ENCODE data around the gene SHISA9.

The SHISA9 gene

DNA sequence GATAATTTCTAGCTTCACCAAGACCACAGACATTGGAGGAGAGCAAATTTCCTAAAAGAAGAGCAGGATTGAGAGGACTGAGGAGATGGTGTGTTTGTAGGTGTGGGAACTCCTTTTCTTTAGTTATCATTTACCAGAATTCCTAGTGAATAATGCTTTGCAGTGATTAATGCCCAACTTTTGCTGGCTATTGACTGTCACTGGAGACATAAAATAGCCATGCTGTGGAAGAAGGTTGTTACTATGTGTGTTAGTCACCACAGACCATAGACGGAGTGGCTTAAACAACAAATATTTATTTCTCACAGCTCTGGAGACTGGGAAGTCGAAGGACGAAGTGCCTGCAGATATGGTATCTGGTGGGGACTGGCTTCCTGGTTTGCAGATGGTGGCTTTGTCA is 179.1 kb downstream of the SHISA9 start:
- Histone ChIP-seq H3K4me3 (replicated peaks; ENCODE audit: insufficient read depth, low read length) (no peak overlapping the region), H3K27me3 (ENCODE audit: insufficient read depth, poor library complexity, severe bottlenecking) (no peaks in the 10 kb centered on the region), H3K27ac (replicated peaks) (no peak overlapping the region)
- no peak for TF ChIP-seq SPI1 (IDR thresholded peaks at IDR 0.05; ENCODE audit: borderline replicate concordance, low read depth)
- TF ChIP-seq REST (IDR thresholded peaks at IDR 0.05; ENCODE audit: insufficient replicate concordance, low read depth) = no peak
- no peak for TF ChIP-seq GABPA (IDR thresholded peaks at IDR 0.05; ENCODE audit: low read depth)
- TF ChIP-seq POLR2AphosphoS5 (IDR thresholded peaks at IDR 0.05; ENCODE audit: low read depth) = no peak
- TF ChIP-seq, protein P1, sequence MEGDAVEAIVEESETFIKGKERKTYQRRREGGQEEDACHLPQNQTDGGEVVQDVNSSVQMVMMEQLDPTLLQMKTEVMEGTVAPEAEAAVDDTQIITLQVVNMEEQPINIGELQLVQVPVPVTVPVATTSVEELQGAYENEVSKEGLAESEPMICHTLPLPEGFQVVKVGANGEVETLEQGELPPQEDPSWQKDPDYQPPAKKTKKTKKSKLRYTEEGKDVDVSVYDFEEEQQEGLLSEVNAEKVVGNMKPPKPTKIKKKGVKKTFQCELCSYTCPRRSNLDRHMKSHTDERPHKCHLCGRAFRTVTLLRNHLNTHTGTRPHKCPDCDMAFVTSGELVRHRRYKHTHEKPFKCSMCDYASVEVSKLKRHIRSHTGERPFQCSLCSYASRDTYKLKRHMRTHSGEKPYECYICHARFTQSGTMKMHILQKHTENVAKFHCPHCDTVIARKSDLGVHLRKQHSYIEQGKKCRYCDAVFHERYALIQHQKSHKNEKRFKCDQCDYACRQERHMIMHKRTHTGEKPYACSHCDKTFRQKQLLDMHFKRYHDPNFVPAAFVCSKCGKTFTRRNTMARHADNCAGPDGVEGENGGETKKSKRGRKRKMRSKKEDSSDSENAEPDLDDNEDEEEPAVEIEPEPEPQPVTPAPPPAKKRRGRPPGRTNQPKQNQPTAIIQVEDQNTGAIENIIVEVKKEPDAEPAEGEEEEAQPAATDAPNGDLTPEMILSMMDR (IDR thresholded peaks at IDR 0.05; ENCODE audit: insufficient read depth, low read length) = no peak
- no peak for DNase-seq (ENCODE audit: low read depth in 1 of 2, low spot score in 1 of 2)

GRCh38 chr16:13081825-13082331 is 180.5 kb downstream of the SHISA9 start:
- no peak for DNase-seq (ENCODE audit: low read depth in 1 of 2, low spot score in 1 of 2)
- H3K27ac ChIP-seq (replicated peaks) = no peak overlapping the region
- no peaks in the 10 kb centered on the region for H3K27me3 ChIP-seq (ENCODE audit: insufficient read depth, poor library complexity, severe bottlenecking)
- TF ChIP-seq POLR2AphosphoS5 (IDR thresholded peaks at IDR 0.05; ENCODE audit: low read depth) (no peak), REST (IDR thresholded peaks at IDR 0.05; ENCODE audit: insufficient replicate concordance, low read depth) (no peak), GABPA (IDR thresholded peaks at IDR 0.05; ENCODE audit: low read depth) (no peak), SPI1 (IDR thresholded peaks at IDR 0.05; ENCODE audit: borderline replicate concordance, low read depth) (no peak)
- TF ChIP-seq, protein P1 (IDR thresholded peaks at IDR 0.05; ENCODE audit: insufficient read depth, low read length) = no peak
- H3K4me3 ChIP-seq (replicated peaks; ENCODE audit: insufficient read depth, low read length) = no peak overlapping the region

GRCh38 chr16:13083681-13084080 is 182.3 kb downstream of the SHISA9 start:
- no peak overlapping the region for H3K4me3 ChIP-seq (replicated peaks; ENCODE audit: insufficient read depth, low read length)
- no peaks in the 10 kb centered on the region for H3K27me3 ChIP-seq (ENCODE audit: insufficient read depth, poor library complexity, severe bottlenecking)
- no peak overlapping the region for H3K27ac ChIP-seq (replicated peaks)
- DNase-seq (ENCODE audit: low read depth in 1 of 2, low spot score in 1 of 2) = no peak
- TF ChIP-seq SPI1 (IDR thresholded peaks at IDR 0.05; ENCODE audit: borderline replicate concordance, low read depth) (no peak), GABPA (IDR thresholded peaks at IDR 0.05; ENCODE audit: low read depth) (no peak), REST (IDR thresholded peaks at IDR 0.05; ENCODE audit: insufficient replicate concordance, low read depth) (no peak), POLR2AphosphoS5 (IDR thresholded peaks at IDR 0.05; ENCODE audit: low read depth) (no peak)
- TF ChIP-seq, protein P1 (IDR thresholded peaks at IDR 0.05; ENCODE audit: insufficient read depth, low read length) = no peak

All from HL-60 (cell line).